HUDEP-2 (cell line): ENCODE measurements around the gene RFTN1.
A peak's percentile ranks its signal among the peaks of the same experiment; 100 is the strongest.

Experiments used
- DNase-seq, 76 experiments: peaks; one replicate each; lab custom pipeline; 2025; ENCODE audit not compliant: unreplicated experiment in 76 of 76; lab: John Stamatoyannopoulos, UW

Gene RFTN1

DNA sequence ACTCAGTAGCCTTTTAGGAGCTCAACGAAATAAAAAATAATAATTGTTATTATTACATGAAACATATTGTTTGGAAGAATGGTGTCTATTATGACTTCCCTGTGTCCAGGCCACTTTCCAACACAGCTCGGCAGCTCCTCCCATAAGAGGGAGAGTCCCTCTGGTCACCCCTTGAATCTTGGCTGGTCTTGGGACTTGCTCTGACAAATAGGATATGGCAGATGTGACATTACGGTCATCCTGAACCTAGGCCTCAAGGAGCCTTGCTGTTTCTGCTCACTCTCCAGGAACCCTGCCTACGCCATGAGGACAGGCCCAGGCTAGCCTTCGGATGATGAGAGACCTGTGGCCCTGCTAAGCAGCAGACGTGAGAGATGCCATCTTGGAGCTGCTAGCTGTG is 176.7 kb downstream of the RFTN1 start:
- no peak for DNase-seq

- no peak for DNase-seq
Observed at GRCh38 chr3:16335772-16336645, 177.5 kb downstream of the RFTN1 start.

DNA sequence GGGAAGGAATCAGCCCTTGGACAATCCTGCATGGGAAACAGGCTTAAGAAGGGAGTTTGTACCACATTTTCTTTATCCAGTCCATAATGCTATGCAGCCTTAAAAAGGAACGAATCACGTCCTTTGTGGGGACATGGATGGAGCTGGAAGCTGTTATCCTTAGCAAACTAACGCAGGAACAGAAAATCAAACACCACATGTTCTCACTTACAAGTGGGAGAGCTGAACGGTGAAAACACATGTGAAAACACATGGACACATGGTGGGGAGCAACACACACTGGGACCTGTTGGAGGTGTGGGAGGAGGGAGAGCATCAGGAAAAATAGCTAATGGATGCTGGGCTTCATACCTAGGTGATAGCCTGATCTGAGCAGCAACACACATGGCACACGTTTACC is 178.2 kb downstream of the RFTN1 start:
- no peak for DNase-seq

- DNase-seq: no peak
Observed at GRCh38 chr3:16334909-16335308, 178.6 kb downstream of the RFTN1 start.

DNA sequence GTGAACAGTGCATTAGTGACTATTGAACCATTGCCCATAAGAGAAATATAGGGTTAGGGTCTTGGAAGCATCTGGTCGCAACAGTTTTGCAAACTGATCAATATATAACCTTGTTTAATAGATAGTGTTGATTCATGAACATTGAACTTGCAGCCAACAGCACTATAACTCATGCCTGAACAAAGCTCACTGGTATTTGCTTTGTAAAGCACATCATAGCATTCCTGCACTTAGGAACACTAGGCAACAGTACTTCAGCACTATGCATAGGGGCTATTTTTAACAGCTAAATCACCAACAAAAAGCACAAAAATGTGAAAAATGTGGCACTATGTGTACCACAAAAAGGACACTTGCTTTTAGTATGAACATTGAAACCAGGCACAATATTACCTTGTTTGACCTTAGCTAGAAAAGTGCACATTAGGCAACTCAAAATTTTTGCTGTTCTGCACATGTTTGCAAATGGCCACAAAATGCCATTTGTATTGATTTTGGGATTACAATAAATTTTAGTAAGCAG is 180.5 kb downstream of the RFTN1 start:
- DNase-seq: no peak

DNA sequence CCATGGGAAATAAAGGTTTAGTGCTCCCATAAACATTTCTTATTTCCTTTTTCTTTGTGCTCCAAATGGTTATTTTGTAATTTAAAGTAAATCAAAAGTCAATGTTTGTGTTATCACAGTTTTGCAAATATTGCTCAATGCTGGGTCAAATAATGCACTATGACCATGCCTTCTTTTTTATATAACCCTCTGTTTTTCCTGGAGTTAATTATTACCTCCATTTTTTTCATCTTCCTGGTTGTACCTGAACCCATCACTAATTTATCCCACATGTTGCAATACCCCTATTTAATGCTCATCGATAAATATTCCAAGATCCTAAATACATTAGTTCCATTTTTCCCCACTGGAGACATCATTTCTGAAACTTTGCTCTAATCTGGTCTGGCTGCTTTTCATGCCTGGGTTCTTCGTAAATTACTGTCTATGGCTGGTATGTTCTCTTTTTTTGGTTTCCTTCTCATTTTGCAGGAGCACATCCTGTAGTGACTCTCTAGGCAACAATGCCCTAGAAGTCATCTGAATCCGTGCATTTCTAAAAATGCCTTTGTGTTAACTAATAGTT is 182.1 kb downstream of the RFTN1 start:
- no peak for DNase-seq

GRCh38 chr3:16330351-16330750 is 183.1 kb downstream of the RFTN1 start:
- DNase-seq: no peak

- peak in 1 of 76 experiments; percentile 5 for DNase-seq
Observed at GRCh38 chr3:16329826-16330129, 183.7 kb downstream of the RFTN1 start.

DNA sequence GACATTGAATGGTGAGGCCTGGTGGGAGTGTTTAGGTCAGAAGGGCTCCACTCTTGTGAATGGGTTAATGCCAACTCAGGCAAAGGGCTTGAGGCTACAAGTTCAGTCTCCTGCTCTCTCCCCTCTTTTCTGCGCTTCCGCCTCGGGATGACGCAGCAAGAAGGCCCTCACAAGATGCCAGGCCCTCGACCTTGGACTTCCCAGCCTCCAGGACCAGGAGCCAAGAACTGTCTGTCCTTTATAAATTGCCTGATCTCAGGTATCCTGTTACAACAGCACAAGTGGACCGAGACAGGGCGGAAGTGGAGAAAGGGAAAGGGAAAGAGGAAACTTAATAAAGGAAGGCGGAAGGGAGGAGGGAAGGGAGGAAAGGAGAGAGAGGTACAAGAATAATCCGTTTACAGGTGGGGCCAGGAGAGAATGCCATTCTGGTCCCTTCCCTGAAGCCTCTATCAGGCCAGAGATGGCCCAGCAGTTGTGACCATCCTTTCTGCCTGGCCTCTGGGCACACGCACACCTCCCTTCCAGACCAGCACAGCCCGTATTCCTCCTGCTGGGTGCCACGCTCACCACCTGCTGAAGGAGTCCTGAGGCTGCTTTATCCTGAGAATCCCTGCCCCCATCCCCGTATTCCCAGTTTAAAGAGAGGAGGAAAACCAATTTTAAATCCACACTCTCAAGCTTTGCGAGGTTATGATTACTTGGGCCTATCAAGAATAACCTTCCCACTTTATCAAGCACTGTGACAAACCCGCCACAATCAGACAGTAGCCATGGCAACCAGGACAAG is 184.3 kb downstream of the RFTN1 start:
- DNase-seq: peak in 1 of 76 experiments; percentile 3

DNA sequence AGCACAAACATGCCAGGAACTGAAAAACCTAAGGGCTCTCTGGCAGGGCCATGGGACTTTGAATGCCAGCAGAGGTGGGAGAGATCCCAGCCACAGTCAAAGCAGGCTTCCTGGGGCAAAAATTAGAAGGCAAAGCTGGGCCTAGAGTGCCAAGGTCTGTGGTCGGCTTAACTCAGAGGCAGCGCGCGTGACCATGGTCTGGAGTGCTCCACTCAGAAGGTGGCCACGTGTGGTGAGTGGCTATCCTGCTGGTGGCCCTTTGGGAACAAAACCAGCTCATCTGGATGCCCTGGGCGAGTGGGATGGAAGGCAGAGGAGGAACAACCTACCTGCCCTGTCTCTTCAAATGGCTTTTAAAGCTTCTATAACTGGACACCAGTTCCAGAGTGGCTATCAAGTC is 185.4 kb downstream of the RFTN1 start:
- no peak for DNase-seq

GRCh38 chr3:16326724-16327349 is 186.7 kb downstream of the RFTN1 start:
- DNase-seq: no peak

DNA sequence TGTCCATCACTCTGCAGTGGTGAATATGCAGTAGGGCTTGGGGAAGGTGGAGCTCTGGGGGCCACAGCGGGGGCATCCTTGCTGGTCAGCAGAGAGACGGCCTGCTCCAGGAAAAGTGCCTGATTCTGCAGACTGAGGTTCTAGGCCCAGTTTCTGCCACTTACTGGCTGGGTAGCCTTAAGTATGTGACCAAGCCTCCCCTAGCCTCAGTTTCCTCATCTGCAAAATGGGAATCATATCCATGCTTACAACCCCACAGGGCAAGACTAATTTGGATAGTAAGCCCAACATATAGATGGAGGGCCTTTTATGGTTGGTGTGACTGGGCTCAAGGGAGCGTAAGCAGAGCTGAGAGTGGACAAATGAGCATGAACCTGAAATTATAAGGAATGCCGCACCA is 187.6 kb downstream of the RFTN1 start:
- no peak for DNase-seq

DNA sequence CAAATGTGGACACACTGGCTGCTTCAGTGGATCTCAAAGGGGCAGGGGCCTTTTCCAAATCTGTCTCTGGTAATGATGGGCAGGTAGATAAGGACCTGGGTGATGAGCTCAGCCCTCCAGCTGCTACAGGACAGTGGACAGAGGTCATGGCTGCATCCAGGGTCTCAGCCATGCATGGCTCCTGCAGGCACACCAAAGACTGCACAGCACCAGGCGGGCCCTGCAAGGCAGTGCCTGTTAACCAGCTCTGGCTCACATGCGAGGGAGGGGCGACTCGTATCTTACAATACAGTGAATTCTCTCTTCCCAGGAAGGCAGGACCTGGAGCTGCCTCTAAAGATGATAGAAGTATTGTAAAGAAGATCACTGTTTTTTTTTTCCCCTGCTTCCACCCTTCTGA is 189.8 kb downstream of the RFTN1 start:
- DNase-seq: no peak

DNA sequence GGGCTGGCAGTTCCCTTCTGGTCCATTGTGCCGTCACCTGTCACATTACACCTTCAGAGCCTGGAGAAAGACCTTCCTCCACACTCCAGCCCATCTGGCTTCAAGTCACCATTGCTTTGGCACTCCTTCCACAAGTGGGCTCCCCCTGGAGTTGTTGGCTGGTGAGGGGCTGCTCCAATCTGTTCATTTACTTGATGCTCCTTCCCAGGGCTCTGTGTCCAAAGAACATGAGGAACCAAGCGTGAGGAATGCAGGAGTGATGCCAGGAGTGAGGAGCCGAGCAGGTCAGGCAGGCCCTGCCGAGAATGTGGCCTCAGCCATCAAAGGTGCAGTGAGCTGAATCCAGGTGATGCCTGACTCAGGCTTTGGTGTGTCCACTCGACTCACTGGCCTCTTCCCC is 191.3 kb downstream of the RFTN1 start:
- DNase-seq: no peak

DNA sequence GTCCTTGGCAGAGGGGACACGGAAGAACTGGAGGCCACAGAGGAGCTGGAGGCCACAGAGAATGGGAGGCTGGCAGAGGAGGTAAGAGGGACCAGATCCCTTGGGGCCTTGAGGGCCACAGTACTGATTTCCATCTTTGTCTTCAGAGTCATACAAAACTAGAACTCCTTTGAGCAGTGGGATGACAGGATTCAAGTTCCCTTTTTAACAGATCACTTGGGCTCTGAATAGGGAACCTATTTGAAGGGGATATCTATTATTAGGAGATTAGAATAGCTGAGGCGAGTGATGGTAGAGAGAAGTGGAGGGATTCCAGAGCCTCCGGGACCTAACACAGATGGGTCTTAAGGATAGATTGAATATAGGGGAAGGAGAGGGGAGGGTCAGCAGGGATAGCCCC is 192.8 kb downstream of the RFTN1 start:
- no peak for DNase-seq

DNA sequence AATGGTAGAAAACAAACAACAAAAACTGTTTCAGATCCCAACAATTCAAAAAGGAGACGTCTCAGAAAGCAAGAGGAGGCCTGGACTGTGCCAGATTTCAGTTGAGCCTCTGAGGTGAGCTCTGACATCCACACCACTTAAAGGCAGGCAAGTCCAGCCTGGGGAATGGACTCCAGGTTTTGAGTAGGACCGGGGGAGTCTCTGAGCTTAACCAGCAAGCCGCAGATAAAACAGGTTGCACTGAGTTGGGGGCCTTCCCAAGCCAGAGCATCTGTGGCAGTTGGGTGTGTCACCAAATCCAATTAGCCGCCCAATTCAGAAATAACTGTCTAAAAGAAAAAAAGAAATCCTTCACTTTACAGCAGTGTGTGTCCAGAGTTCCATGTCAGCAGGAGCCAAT is 193.8 kb downstream of the RFTN1 start:
- no peak for DNase-seq

- DNase-seq: peak in 54 of 76 experiments; percentile 2 to 76 (median 26)
Observed at GRCh38 chr3:16319307-16319706, 194.2 kb downstream of the RFTN1 start.

DNA sequence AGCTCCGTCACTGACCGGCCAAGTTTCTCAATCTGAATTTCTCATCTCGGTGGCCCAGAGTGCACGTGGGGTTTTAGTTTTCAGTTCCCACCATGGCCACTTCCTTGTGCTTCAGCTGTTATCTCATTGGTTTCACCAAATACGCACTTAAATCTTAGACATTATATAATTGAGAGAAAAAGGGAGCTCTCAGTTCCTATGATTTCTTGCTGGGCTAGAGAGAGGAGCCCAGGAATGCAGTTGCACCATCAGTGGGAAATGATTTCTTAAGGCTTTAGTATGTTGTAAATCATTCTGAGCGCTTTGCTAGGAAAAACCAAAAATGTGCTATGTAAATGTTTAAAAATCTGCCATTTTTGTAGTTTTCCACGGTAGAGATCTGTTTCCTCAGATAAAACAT is 195.3 kb downstream of the RFTN1 start:
- DNase-seq: no peak

DNA sequence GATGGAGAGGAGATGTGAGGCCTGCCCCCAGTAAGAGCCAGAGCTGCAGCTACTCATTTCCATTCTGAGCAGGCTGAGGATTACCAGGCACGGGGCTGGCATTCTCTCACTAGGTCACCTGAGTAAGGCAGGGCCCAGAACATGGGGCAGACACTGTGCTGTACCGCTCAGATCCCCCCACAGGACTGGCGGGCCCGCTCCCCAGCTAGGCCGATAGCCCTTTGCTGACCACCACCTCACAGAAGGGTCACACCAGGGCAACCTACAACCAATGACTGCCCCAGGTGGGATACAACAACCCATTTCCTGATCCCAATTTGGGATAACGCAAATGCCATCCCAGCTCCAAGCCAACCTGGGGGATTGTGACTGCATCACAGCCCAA is 195.9 kb downstream of the RFTN1 start:
- DNase-seq: no peak

DNA sequence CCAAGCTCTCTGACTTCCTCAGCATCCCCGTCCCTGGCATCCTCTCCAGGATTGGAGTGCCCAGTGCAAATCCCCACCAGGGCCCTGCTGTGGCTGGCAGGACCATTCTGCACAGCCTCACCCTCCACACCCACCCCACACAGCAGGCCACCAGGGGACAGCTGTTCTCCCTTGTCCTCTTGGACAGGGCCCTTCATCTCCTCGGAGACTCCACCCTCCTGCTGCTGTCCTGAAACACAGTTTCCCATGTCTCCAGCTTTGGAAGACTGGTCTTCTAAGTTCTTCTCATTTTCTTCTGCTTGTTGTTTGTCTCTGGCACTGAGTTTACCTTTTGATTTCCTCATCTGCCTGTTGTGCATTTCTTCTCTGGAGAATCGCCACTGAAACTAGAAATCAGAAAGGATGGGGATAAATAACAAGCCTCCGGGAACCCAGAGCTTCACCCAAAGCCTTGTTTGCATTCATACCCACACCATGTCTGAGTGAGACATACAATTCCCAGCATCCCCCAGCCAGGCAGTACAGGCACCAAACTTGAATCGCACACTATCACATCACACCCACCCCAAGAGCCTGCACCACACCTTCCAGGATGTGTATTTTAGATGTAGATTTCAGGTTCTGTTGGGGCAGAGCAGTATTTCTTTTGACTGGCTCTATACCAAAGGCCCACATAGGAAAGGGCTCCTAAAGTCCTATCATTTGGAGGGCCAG is 196.5 kb downstream of the RFTN1 start:
- DNase-seq: no peak

- no peak for DNase-seq
Observed at GRCh38 chr3:16316396-16316795, 197.1 kb downstream of the RFTN1 start.
